A549 (cell line): Measurements from ENCODE around the gene GABRD. TPM values are rescaled to one million over a fixed set of nuclear protein-coding genes. Genes with fewer than 3 reads are reported as not detected.
A peak's percentile ranks its signal among the peaks of the same experiment; 100 is the strongest.

Experiments
- ATAC-seq, 2 experiments: fragments of 200-7000 bp in 1 of 2; fragments of >200 bp in 1 of 2; cut with Nextera tagmentation in 1 of 2; cut with Tn5 transposase in 1 of 2; 3 replicates each; pipeline versions ENCODE4 v1.8.0 to v1.9.1; 2018 to 2020; ENCODE audit warnings: mild to moderate bottlenecking in 1 of 2, moderate library complexity in 1 of 2
- CTCF ChIA-PET: fragments of 300-600 bp; sonication (Branson Sonifier 250); formaldehyde crosslinking; extraction: SDS; loops from one replicate; lab custom pipeline; 2021; ENCODE audit warnings: antibody characterized with exemption, inconsistent platforms; lab: Yijun Ruan, JAX
- POLR2A ChIA-PET: fragments of 350-600 bp; formaldehyde crosslinking; extraction: SDS; loops from one replicate; lab custom pipeline; 2021; ENCODE audit warnings: antibody characterized with exemption, inconsistent platforms; lab: Yijun Ruan, JAX
- DNase-seq, 2 experiments: peaks; one replicate each; pipeline versions ENCODE4 v3.0.0 to v3.0.0-alpha.2; 2011 to 2016; ENCODE audit warnings: low read depth in 1 of 2, low spot score in 1 of 2
- FAIRE-seq: peaks from 2 replicates; lab custom pipeline; 2011; peaks lifted over from hg19 to GRCh38; lab: Jason Lieb, UNC
- H3K27ac ChIP-seq, 2 experiments: fragments of >200 bp; sonication (Bioruptor Twin); formaldehyde crosslinking; 3 replicates each; pipeline ENCODE4 v1.5.1; 2016 to 2017
- H3K4me1 ChIP-seq: fragments of >200 bp; sonication (Bioruptor Twin); formaldehyde crosslinking; 3 replicates; pipeline ENCODE4 v1.6.1; 2016
- H3K4me2 ChIP-seq: fragments of >200 bp; sonication (Bioruptor Twin); formaldehyde crosslinking; 3 replicates; pipeline ENCODE4 v1.6.1; 2016
- H3K4me3 ChIP-seq: fragments of >200 bp; sonication (Bioruptor Twin); formaldehyde crosslinking; 3 replicates; pipeline ENCODE4 v1.5.1; 2016
- H3K9me3 ChIP-seq: fragments of >200 bp; sonication (Bioruptor Twin); formaldehyde crosslinking; 3 replicates; pipeline ENCODE4 v1.6.1; 2016
- BHLHE40 ChIP-seq: IDR thresholded peaks from 2 replicates; pipeline ENCODE4 v1.6.1; 2012; ENCODE audit warnings: low read depth, low read length, inconsistent platforms
- CHD2 ChIP-seq: fragments of 150-350 bp; IDR thresholded peaks from 2 replicates; pipeline ENCODE4 v1.6.1; 2014; ENCODE audit warnings: low read length; ENCODE audit not compliant: partially characterized antibody
- CHD4 ChIP-seq: fragments of 200-600 bp; sonication (generic); IDR thresholded peaks from 2 replicates; pipeline ENCODE4 v1.6.1; 2016; ENCODE audit warnings: antibody characterized with exemption, mild to moderate bottlenecking, borderline replicate concordance
- EHMT2 ChIP-seq: fragments of 200-600 bp; sonication (generic); IDR thresholded peaks from 2 replicates; pipeline ENCODE4 v1.6.1; 2016; ENCODE audit warnings: antibody characterized with exemption, low read depth, mild to moderate bottlenecking, moderate library complexity
- EP300 ChIP-seq, 2 experiments: fragments of >200 bp; sonication (Bioruptor Twin); formaldehyde crosslinking; IDR thresholded peaks; 2 replicates in 1 of 2; 3 replicates in 1 of 2; pipeline ENCODE4 v1.6.1; 2016 to 2017
- ESRRA ChIP-seq: fragments of 150-350 bp; IDR thresholded peaks from 2 replicates; pipeline ENCODE4 v1.6.1; 2014; ENCODE audit warnings: mild to moderate bottlenecking, low read length, borderline replicate concordance
- FOXS1 ChIP-seq: fragments of 250-450 bp; sonication (Bioruptor Pico); IDR thresholded peaks from 2 replicates; pipeline ENCODE4 v1.5.0; 2020; ENCODE audit warnings: mild to moderate bottlenecking, moderate library complexity
- HEYL ChIP-seq: fragments of 250-450 bp; sonication (Bioruptor Pico); IDR thresholded peaks from 2 replicates; pipeline ENCODE4 v1.8.0; 2021; ENCODE audit warnings: mild to moderate bottlenecking, moderate library complexity
- HOXA7 ChIP-seq: fragments of 250-450 bp; sonication (Bioruptor Pico); IDR thresholded peaks from 2 replicates; pipeline ENCODE4 v1.5.0; 2020; ENCODE audit warnings: mild to moderate bottlenecking, moderate library complexity
- JUN ChIP-seq, 2 experiments: fragments of >200 bp; sonication (Bioruptor Twin); formaldehyde crosslinking; IDR thresholded peaks; 2 replicates in 1 of 2; 3 replicates in 1 of 2; pipeline ENCODE4 v1.6.1; 2016 to 2017
- KDM1A ChIP-seq: fragments of 200-600 bp; sonication (generic); IDR thresholded peaks from 2 replicates; pipeline ENCODE4 v1.6.1; 2016; ENCODE audit warnings: low read depth, mild to moderate bottlenecking
- MAFK ChIP-seq: fragments of 450-650 bp; IDR thresholded peaks from 2 replicates; pipeline ENCODE4 v1.6.1; 2014; ENCODE audit not compliant: partially characterized antibody
- NPAS2 ChIP-seq: fragments of 250-450 bp; sonication (Bioruptor Pico); IDR thresholded peaks from 2 replicates; pipeline ENCODE4 v1.8.0; 2022; ENCODE audit warnings: mild to moderate bottlenecking, moderate library complexity, borderline replicate concordance
- RFX5 ChIP-seq: fragments of 450-650 bp; IDR thresholded peaks from 2 replicates; pipeline ENCODE4 v1.7.1; 2014; ENCODE audit warnings: antibody characterized with exemption, mild to moderate bottlenecking, moderate library complexity
- RNF2 ChIP-seq: fragments of 200-600 bp; sonication (generic); IDR thresholded peaks from 2 replicates; pipeline ENCODE4 v1.6.1; 2016; ENCODE audit warnings: low read depth, mild to moderate bottlenecking, antibody characterized with exemption, moderate library complexity, borderline replicate concordance
- SMC3 ChIP-seq: fragments of >200 bp; sonication (Bioruptor Twin); formaldehyde crosslinking; IDR thresholded peaks from 3 replicates; pipeline ENCODE4 v1.6.1; 2018; ENCODE audit warnings: inconsistent platforms
- TFCP2L1 ChIP-seq: fragments of 250-450 bp; sonication (Bioruptor Pico); IDR thresholded peaks from 2 replicates; pipeline ENCODE4 v1.5.0; 2021; ENCODE audit warnings: mild to moderate bottlenecking
- TP53 ChIP-seq: fragments of 250-450 bp; sonication (Bioruptor Pico); IDR thresholded peaks from 2 replicates; pipeline ENCODE4 v1.5.0; 2021; ENCODE audit warnings: mild to moderate bottlenecking, moderate library complexity
- ZFP36 ChIP-seq: fragments of 450-650 bp; IDR thresholded peaks from 2 replicates; pipeline ENCODE4 v1.6.1; 2014; ENCODE audit warnings: borderline replicate concordance; ENCODE audit not compliant: partially characterized antibody
- WGBS: methylation state at CpG from one replicate; pipeline ENCODE4 v1.1.6; 2017; ENCODE audit errors: missing lambda C conversion rate; 5-methylcytosine and 5-hydroxymethylcytosine counted together
- polyA plus RNA-seq, 4 experiments: library from polyadenylated mRNA; depleted of rRNA in 3 of 4; stranded (reverse); fragments of >200 nt; fragmentation: RNase III in 1 of 4; extraction: RNeasy Plus Mini Kit Qiagen cat#74134 plus additional on column Dnase treatment in 1 of 4; gene quantifications; 2 replicates in 3 of 4; 3 replicates in 1 of 4; pipeline ENCODE4 v1.2.3, GENCODE V29; 2011 to 2017
- TF ChIP-seq, protein P1 (sequence below): fragments of >200 bp; sonication (Bioruptor Twin); formaldehyde crosslinking; IDR thresholded peaks from 3 replicates; pipeline ENCODE4 v1.5.1; 2016
- TF ChIP-seq, protein P2 (sequence below): fragments of >200 bp; sonication (Bioruptor Twin); formaldehyde crosslinking; IDR thresholded peaks from 3 replicates; pipeline ENCODE4 v1.6.1; 2016

Gene GABRD
- polyA plus RNA-seq, 2 of the 4 experiments (the other 2 are of a cell fraction), result 0.12 to 0.52 TPM

DNA sequence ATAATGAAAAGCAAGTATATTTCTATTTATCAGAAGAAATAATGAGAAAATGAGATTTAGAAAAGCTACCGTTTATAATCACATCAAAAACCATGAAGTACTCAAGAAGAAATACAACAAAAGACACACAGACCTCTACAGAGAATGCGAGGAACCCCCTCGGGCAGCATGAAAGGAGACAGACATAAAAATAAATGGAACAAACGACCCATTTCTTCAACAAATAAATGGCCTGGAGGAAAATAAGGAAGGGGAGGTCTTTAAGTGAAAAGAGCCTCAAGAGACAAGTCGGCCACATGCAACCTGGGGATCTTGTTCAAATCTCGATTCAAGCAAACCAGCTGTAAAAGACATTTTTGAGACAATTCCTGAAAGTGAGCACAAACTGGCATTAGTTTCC lies 21.6 kb upstream of the GABRD start:
- FAIRE-seq (no peak), DNase-seq (no peak), ATAC-seq (no peak)
- WGBS, result 25% methylated on average over 6 of the region's 6 CpGs
- Histone ChIP-seq H3K4me1 (no peaks in the 10 kb centered on the region), H3K27ac (no peak overlapping the region), H3K4me2 (no peak overlapping the region), H3K4me3 (no peak overlapping the region), H3K9me3 (no peaks in the 10 kb centered on the region)
- POLR2A ChIA-PET, result no interaction called here
- TF ChIP-seq RFX5 (no peak), NPAS2 (CRISPR knock-in tag) (no peak)
- TF ChIP-seq, protein P1, sequence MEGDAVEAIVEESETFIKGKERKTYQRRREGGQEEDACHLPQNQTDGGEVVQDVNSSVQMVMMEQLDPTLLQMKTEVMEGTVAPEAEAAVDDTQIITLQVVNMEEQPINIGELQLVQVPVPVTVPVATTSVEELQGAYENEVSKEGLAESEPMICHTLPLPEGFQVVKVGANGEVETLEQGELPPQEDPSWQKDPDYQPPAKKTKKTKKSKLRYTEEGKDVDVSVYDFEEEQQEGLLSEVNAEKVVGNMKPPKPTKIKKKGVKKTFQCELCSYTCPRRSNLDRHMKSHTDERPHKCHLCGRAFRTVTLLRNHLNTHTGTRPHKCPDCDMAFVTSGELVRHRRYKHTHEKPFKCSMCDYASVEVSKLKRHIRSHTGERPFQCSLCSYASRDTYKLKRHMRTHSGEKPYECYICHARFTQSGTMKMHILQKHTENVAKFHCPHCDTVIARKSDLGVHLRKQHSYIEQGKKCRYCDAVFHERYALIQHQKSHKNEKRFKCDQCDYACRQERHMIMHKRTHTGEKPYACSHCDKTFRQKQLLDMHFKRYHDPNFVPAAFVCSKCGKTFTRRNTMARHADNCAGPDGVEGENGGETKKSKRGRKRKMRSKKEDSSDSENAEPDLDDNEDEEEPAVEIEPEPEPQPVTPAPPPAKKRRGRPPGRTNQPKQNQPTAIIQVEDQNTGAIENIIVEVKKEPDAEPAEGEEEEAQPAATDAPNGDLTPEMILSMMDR, result no peak
- TF ChIP-seq, all 56 proteins: peak for 0
- CTCF ChIA-PET, result no interaction called here

DNA sequence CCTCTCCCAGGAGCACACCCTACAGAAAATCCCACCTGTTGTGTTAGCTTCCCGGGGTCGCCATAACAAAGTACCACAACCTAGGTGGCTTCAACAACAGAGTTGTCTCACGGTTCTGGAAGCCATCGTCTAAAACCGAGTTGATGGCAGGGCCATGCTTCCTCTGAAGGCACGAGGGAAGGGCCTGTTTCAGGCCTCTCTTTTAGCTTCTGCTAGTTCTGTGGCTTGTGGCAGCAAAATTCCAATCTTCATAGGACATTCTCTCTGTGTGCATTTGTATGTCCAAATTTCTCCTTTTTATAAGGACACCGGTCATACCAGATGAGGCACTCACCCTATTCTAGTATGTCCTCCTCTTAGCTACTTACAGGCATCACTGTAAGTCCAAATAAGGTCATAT lies 18.7 kb upstream of the GABRD start:
- no peak for FAIRE-seq
- WGBS, result 39% methylated on average over 7 of the region's 7 CpGs
- POLR2A ChIA-PET, result no interaction called here

DNA sequence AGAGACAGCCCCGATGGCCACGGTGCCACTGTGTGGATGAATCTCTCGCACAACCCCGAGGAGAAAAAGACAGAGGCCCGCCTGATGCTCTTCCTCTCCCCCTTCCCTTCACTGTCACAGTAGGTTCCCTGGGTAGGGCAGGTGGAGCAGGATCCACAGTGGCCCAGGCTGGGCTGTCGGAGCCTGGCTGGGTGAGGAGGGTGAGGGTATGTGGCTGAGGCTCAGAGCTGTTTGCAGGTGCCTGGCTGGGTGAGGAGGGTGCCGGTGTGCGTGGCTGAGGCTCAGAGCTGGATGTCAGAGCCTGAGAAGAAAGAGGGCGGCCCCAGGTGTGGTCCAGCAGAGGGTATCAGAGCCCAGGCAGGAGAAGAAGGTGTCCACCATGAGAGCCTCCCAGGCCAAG lies 18.3 kb upstream of the GABRD start:
- FAIRE-seq, result no peak
- Histone ChIP-seq H3K9me3 (no peaks in the 10 kb centered on the region), H3K4me2 (no peak overlapping the region), H3K4me1 (no peaks in the 10 kb centered on the region), H3K4me3 (no peak overlapping the region), H3K27ac (no peak overlapping the region)
- TF ChIP-seq EHMT2, result no peak
- CTCF ChIA-PET, result interaction anchor here (0.6 to 1.9 kb wide), 3 partner anchors 8 to 43 kb away, joined by 3 to 4 read pairs (median 3); no protein-coding TSS in a partner anchor
- POLR2A ChIA-PET, result interaction anchor here (0.6 kb wide), 1 partner anchor 112 kb away, joined by 5 read pairs; no protein-coding TSS in a partner anchor
- DNase-seq, result no peak
- 68% methylated on average over 5 of the region's 9 CpGs for WGBS
- ATAC-seq, result no peak

More for the DNA sequence above, 18.7 kb upstream of the GABRD start:
- H3K27ac ChIP-seq, result no peak overlapping the region
- CTCF ChIA-PET, result interaction anchor here (0.6 to 1.9 kb wide), 3 partner anchors 9 to 44 kb away, joined by 3 to 4 read pairs (median 3); no protein-coding TSS in a partner anchor
- no peak overlapping the region for H3K4me3 ChIP-seq
- no peak for DNase-seq
- no peak for ATAC-seq
- H3K9me3 ChIP-seq, result no peaks in the 10 kb centered on the region
- TF ChIP-seq BHLHE40 (no peak), MAFK (no peak), ZFP36 (no peak), HOXA7 (CRISPR knock-in tag) (no peak), SMC3 (no peak), JUN (IDR thresholded peaks at IDR 0.05) (no peak), ESRRA (no peak)
- no peak overlapping the region for H3K4me2 ChIP-seq
- no peaks in the 10 kb centered on the region for H3K4me1 ChIP-seq

DNA sequence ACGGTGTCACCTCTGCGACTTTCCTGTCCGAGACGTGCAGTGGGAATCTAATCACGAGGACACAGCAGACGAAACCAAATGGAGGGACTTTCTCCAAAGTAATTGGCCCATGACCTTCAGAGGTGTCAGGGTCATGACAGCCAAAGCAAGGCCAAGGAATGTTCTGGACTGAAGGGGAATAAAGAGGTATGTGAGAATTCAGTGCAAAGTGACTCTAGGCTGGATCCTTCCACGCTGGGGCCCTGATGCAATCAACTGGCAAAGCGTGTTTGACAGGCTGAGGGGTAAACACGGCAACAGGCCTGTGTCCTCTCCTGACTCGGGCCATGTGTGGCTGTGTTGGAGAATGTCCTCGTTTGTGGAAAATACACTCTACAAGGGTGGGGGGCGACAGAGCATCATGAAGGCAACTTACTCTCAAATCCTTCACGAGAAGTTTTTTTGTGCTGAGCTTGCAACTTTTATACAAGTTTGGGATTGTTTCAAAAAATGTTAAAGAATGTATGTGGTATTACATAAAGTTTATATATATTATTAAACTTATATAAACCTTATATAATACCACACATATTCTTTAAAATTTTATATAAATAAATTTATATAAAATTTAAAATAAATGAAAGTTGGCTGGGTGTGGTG lies 17.3 kb upstream of the GABRD start:
- ChIA-PET CTCF (interaction anchor here (1.9 kb wide), 1 partner anchor 42 kb away, joined by 4 read pairs; no protein-coding TSS in a partner anchor), POLR2A (interaction anchor here (0.6 kb wide), 1 partner anchor 113 kb away, joined by 5 read pairs; no protein-coding TSS in a partner anchor)
- no peaks in the 10 kb centered on the region for H3K9me3 ChIP-seq
- FAIRE-seq (no peak), ATAC-seq (no peak), DNase-seq (no peak)
- WGBS, result 68% methylated on average over 13 of the region's 13 CpGs
- TF ChIP-seq EP300 (IDR thresholded peaks at IDR 0.05) (no peak), MAFK (peak; percentile 91)
- H3K4me2 ChIP-seq, result no peak overlapping the region
- no peaks in the 10 kb centered on the region for H3K4me1 ChIP-seq
- no peak overlapping the region for H3K4me3 ChIP-seq
- H3K27ac ChIP-seq, result no peak overlapping the region

DNA sequence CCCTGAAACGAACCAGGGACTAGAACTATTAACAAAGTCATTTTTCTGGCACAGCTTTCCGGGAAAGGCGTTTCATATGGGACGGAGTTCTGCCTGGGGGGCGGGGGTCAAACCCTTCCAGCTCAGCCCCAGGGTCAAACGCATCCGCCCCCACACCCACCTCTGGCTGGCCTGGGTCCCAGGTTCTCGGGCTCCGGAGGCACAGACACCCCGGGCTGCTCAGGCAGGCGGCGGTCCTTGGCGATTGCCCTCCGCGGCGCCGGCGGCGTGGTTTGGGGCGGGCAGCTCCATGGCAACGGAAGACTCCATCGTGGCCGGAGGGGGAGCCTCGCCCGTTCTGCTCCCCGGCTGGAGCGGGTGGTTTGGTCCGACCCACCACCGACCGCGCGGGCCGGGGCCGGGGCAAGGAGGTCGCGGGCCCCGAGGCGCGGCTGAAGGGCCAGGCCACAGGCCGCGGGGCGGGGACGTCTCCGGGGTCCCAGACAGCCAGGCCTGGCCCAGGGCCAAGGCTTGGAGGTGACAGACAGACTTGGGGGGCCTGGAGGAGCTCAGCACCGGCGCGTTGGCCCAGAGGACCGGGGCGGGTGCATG lies 15.5 kb upstream of the GABRD start, which contains the start of gene CFAP74:
Gene CFAP74 (minus strand): TSS at position 246 of the 591 bp plus-strand sequence. CDS start 12,830 bp downstream, outside the sequence.
- DNase-seq (no peak), FAIRE-seq (no peak), ATAC-seq (no peak)
- WGBS, result 65% methylated on average over 9 of the region's 49 CpGs
- POLR2A ChIA-PET, result no interaction called here
- CTCF ChIA-PET, result interaction anchor here (1.0 to 1.2 kb wide), 2 partner anchors 11 to 41 kb away, joined by 3 to 4 read pairs; no protein-coding TSS in a partner anchor
- TF ChIP-seq RNF2 (no peak), FOXS1 (CRISPR knock-in tag) (no peak), KDM1A (no peak), CHD4 (no peak), TFCP2L1 (CRISPR knock-in tag) (no peak), ZFP36 (no peak), HEYL (no peak), CHD2 (no peak), TP53 (CRISPR knock-in tag) (no peak)
- TF ChIP-seq, protein P2, sequence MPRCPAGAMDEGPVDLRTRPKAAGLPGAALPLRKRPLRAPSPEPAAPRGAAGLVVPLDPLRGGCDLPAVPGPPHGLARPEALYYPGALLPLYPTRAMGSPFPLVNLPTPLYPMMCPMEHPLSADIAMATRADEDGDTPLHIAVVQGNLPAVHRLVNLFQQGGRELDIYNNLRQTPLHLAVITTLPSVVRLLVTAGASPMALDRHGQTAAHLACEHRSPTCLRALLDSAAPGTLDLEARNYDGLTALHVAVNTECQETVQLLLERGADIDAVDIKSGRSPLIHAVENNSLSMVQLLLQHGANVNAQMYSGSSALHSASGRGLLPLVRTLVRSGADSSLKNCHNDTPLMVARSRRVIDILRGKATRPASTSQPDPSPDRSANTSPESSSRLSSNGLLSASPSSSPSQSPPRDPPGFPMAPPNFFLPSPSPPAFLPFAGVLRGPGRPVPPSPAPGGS, result no peak
- Histone ChIP-seq H3K9me3 (no peaks in the 10 kb centered on the region), H3K4me1 (no peaks in the 10 kb centered on the region), H3K27ac (no peak within 1 kb of the TSS), H3K4me2 (no peak within 1 kb of the TSS), H3K4me3 (no peak within 1 kb of the TSS)
